Motor neuron (in vitro differentiated cells): ENCODE data around the gene SMAD9. TPM values are rescaled to one million over a fixed set of nuclear protein-coding genes. Genes with fewer than 3 reads are reported as not detected.

Source experiments
- ATAC-seq, 8 experiments: fragments of 200-7000 bp; cut with Tn5 transposase; replicated peaks in 6 of 8; 2 replicates each; pipeline ENCODE4 v1.8.0; 2021; ENCODE audit warnings: mild to moderate bottlenecking in 8 of 8, moderate library complexity in 8 of 8
- H3K27ac ChIP-seq, 2 donors: fragments of 250-450 bp; sonication (Bioruptor Pico); 2 replicates each; pipeline ENCODE4 v1.9.0; 2021; ENCODE audit warnings: antibody characterized with exemption in 2 of 2, mild to moderate bottlenecking in 2 of 2, moderate library complexity in 1 of 2
- H3K4me1 ChIP-seq, 2 donors: fragments of 250-450 bp; sonication (Bioruptor Pico); replicated peaks in 1 of 2; 2 replicates each; pipeline ENCODE4 v1.6.1; 2021; ENCODE audit warnings: antibody characterized with exemption in 2 of 2, mild to moderate bottlenecking in 2 of 2, moderate library complexity in 1 of 2
- H3K4me3 ChIP-seq, 5 donors: fragments of 250-450 bp; sonication (Bioruptor Pico); 2 replicates each; pipeline ENCODE4 v1.9.0; 2021; ENCODE audit warnings: antibody characterized with exemption in 5 of 5, mild to moderate bottlenecking in 5 of 5, moderate library complexity in 4 of 5
- WGBS, 10 experiments: fragments of 450-650 bp; shearing (Covaris generic); methylation state at CpG; one replicate each; pipeline ENCODE4 v1.0.0; 2022; 5-methylcytosine and 5-hydroxymethylcytosine counted together
- in situ Hi-C, 9 experiments: fragments of 400-800 bp; cut with MboI; loops; one replicate each; pipeline ENCODE4 v1.15.0; 2021; ENCODE audit warnings: low sequenced_read_pairs in 9 of 9, low pct_unique_long_range_greater_than_20kb in 2 of 9; ENCODE audit not compliant: unreplicated experiment in 9 of 9
- total RNA-seq, 8 experiments: library from RNA; unstranded; fragments of 300-600 nt; gene quantifications; 2 replicates each; pipeline versions ENCODE4 v1.2.3 to v1.2.4, GENCODE V29; 2022

Gene SMAD9
- total RNA-seq, 8 experiments from 2014 or later = 1.4 to 23.5 (median 5.0) TPM

GRCh38 chr13:36848199-36848982 is 71.6 kb downstream of the SMAD9 start:
- in situ Hi-C loops = loop anchor here in 1 of 9 experiments (25.0 kb wide), 1 partner anchor 436 kb away; no protein-coding TSS in a partner anchor
- ATAC-seq = peak in 2 of 8 experiments; percentile 66 to 74
- Histone ChIP-seq H3K4me1 (no peaks in the 10 kb centered on the region), H3K4me3 (no peak overlapping the region), H3K27ac (no peak overlapping the region)
- 43 to 100% (median 77%) methylated on average over 1 to 5 of the region's 6 CpGs; no CpG with 5 or more reads in 1 of the 10 experiments for WGBS, 10 experiments

GRCh38 chr13:36847606-36848005 is 72.4 kb downstream of the SMAD9 start:
- in situ Hi-C loops = loop anchor here in 1 of 9 experiments (25.0 kb wide), 1 partner anchor 435 kb away; no protein-coding TSS in a partner anchor

GRCh38 chr13:36841391-36841790 is 78.6 kb downstream of the SMAD9 start:
- peak in 3 of 8 experiments; percentile 84 to 87 (median 87) for ATAC-seq
- in situ Hi-C loops = loop anchor here in 1 of 9 experiments (25.0 kb wide), 1 partner anchor 429 kb away; no protein-coding TSS in a partner anchor
- 33 to 93% (median 71%) methylated on average over 1 to 5 of the region's 5 CpGs; no CpG with 5 or more reads in 5 of the 10 experiments for WGBS, 10 experiments
- H3K4me1 ChIP-seq = peaks cover 0 to 2% of the 10 kb centered on the region in 2 donors
- H3K4me3 ChIP-seq = no peak overlapping the region
- H3K27ac ChIP-seq = no peak overlapping the region

More at GRCh38 chr13:36847606-36848005, 72.4 kb downstream of the SMAD9 start:
- H3K4me1 ChIP-seq = no peaks in the 10 kb centered on the region
- 44 to 92% (median 73%) methylated on average over 2 to 9 of the region's 9 CpGs for whole genome bisulfite sequencing, 10 experiments
- H3K4me3 ChIP-seq = no peak overlapping the region
- peak in 1 of 8 experiments; percentile 18 for ATAC-seq
- H3K27ac ChIP-seq = no peak overlapping the region

GRCh38 chr13:36840718-36841250 is 79.3 kb downstream of the SMAD9 start:
- Histone ChIP-seq H3K4me3 (no peak overlapping the region), H3K27ac (no peak overlapping the region), H3K4me1 (peaks cover 0 to 2% of the 10 kb centered on the region in 2 donors)
- no peak for ATAC-seq
- in situ Hi-C loops = loop anchor here in 1 of 9 experiments (25.0 kb wide), 1 partner anchor 428 kb away; no protein-coding TSS in a partner anchor
- WGBS, 10 experiments = 38 to 92% (median 75%) methylated on average over 1 to 3 of the region's 3 CpGs

GRCh38 chr13:36839981-36840380 is 80.1 kb downstream of the SMAD9 start:
- H3K4me1 ChIP-seq = peaks cover 0 to 2% of the 10 kb centered on the region in 2 donors
- H3K27ac ChIP-seq = no peak overlapping the region
- in situ Hi-C loops = loop anchor here in 1 of 9 experiments (25.0 kb wide), 1 partner anchor 428 kb away; no protein-coding TSS in a partner anchor
- H3K4me3 ChIP-seq = no peak overlapping the region
- no peak for ATAC-seq
- 70 to 100% (median 90%) methylated on average over 2 to 4 of the region's 12 CpGs; no CpG with 5 or more reads in 6 of the 10 experiments for WGBS, 10 experiments

- in situ Hi-C loops = loop anchor here in 1 of 9 experiments (25.0 kb wide), 1 partner anchor 427 kb away; no protein-coding TSS in a partner anchor
- Histone ChIP-seq H3K4me3 (no peak overlapping the region), H3K4me1 (peaks cover 0 to 2% of the 10 kb centered on the region in 2 donors), H3K27ac (no peak overlapping the region)
- 67 to 100% (median 78%) methylated on average over 1 to 2 of the region's 3 CpGs; no CpG with 5 or more reads in 4 of the 10 experiments for WGBS, 10 experiments
- ATAC-seq = peak in 1 of 8 experiments; percentile 74
These were observed 80.8 kb downstream of the SMAD9 start for GRCh38 chr13:36839281-36839680.

GRCh38 chr13:36837354-36838092 is 82.5 kb downstream of the SMAD9 start:
- ATAC-seq = peak in 3 of 8 experiments; percentile 20 to 66 (median 50)
- Histone ChIP-seq H3K4me3 (no peak overlapping the region), H3K27ac (no peak overlapping the region), H3K4me1 (peaks cover 0 to 2% of the 10 kb centered on the region in 2 donors)
- in situ Hi-C loops = loop anchor here in 1 of 9 experiments (25.0 kb wide), 1 partner anchor 425 kb away; no protein-coding TSS in a partner anchor
- WGBS, 10 experiments = 57 to 92% (median 73%) methylated on average over 2 to 3 of the region's 4 CpGs; no CpG with 5 or more reads in 6 of the 10 experiments

GRCh38 chr13:36834299-36834698 is 85.7 kb downstream of the SMAD9 start:
- Histone ChIP-seq H3K27ac (no peak overlapping the region), H3K4me3 (no peak overlapping the region), H3K4me1 (no peaks in the 10 kb centered on the region)
- in situ Hi-C loops = loop anchor here in 1 of 9 experiments (25.0 kb wide), 1 partner anchor 422 kb away; no protein-coding TSS in a partner anchor
- ATAC-seq = peak in 1 of 8 experiments; percentile 56
- WGBS, 10 experiments = 81 to 100% (median 100%) methylated on average over 1 to 3 of the region's 3 CpGs

GRCh38 chr13:36831291-36831690 is 88.7 kb downstream of the SMAD9 start:
- in situ Hi-C loops = loop anchor here in 1 of 9 experiments (25.0 kb wide), 1 partner anchor 419 kb away; no protein-coding TSS in a partner anchor
- no peak overlapping the region for H3K4me3 ChIP-seq
- ATAC-seq = no peak
- 20 to 100% (median 92%) methylated on average over 1 to 3 of the region's 3 CpGs; no CpG with 5 or more reads in 2 of the 10 experiments for WGBS, 10 experiments
- no peaks in the 10 kb centered on the region for H3K4me1 ChIP-seq
- no peak overlapping the region for H3K27ac ChIP-seq

- in situ Hi-C loops = loop anchor here in 1 of 9 experiments (25.0 kb wide), 1 partner anchor 417 kb away; no protein-coding TSS in a partner anchor
- no peak overlapping the region for H3K27ac ChIP-seq
- 0 to 100% (median 60%) methylated on average over 1 of the region's 1 CpG; no CpG with 5 or more reads in 6 of the 10 experiments for WGBS, 10 experiments
- no peak overlapping the region for H3K4me3 ChIP-seq
- no peaks in the 10 kb centered on the region for H3K4me1 ChIP-seq
- ATAC-seq = peak in 1 of 8 experiments; percentile 12
These were observed 90.3 kb downstream of the SMAD9 start for GRCh38 chr13:36829753-36830152.

GRCh38 chr13:36822785-36823184 is 97.3 kb downstream of the SMAD9 start:
- no peak overlapping the region for H3K27ac ChIP-seq
- peaks cover 4 to 19% of the 10 kb centered on the region in 2 donors for H3K4me1 ChIP-seq
- WGBS, 10 experiments = 60 to 100% (median 82%) methylated on average over 1 to 3 of the region's 3 CpGs; no CpG with 5 or more reads in 1 of the 10 experiments
- in situ Hi-C loops = no loop called here
- no peak for ATAC-seq
- H3K4me3 ChIP-seq = no peak overlapping the region

GRCh38 chr13:36820222-36820621 is 99.8 kb downstream of the SMAD9 start:
- in situ Hi-C loops = no loop called here
- ATAC-seq = no peak
- H3K27ac ChIP-seq = no peak overlapping the region
- WGBS, 10 experiments = 13 to 60% (median 33%) methylated on average over 1 to 4 of the region's 4 CpGs; no CpG with 5 or more reads in 1 of the 10 experiments
- peak overlapping the region; percentile 67 to 94 (median 68) for H3K4me3 ChIP-seq
- peaks cover 4 to 19% of the 10 kb centered on the region in 2 donors for H3K4me1 ChIP-seq
